ENCODE results near the gene LRRK2. TPM values are rescaled to one million over a fixed set of nuclear protein-coding genes. Genes with fewer than 3 reads are reported as not detected.

The LRRK2 gene
- total RNA-seq, 4 donors from 2014 or later = 4.5 to 10.7 (median 6.2) TPM

GRCh38 chr12:40188558-40189320, 36.1 kb upstream of the LRRK2 start:
- Histone ChIP-seq H3K27ac (no peak overlapping the region), H3K36me3 (no peaks in the 10 kb centered on the region), H3K9me3 (no peaks in the 10 kb centered on the region), H3K4me3 (no peak overlapping the region), H3K4me1 (no peaks in the 10 kb centered on the region), H3K27me3 (no peaks in the 10 kb centered on the region)
- DNase-seq (no peak), ATAC-seq (no peak)
- intact Hi-C loops (cut with DNase I; ENCODE audit: low total_unique reads) (no loop called here), in situ Hi-C loops (cut with MboI; ENCODE audit: low sequenced_read_pairs in 4 of 4) (no loop called here)
- no peak for TF ChIP-seq CTCF (IDR thresholded peaks at IDR 0.05 in 4 of 5, conservative IDR thresholded peaks at IDR 0.05 in 1 of 5)
- no peak for TF ChIP-seq POLR2A (IDR thresholded peaks at IDR 0.05)

- no peak overlapping the region for H3K4me3 ChIP-seq
- intact Hi-C loops (cut with DNase I; ENCODE audit: low total_unique reads) (no loop called here), in situ Hi-C loops (cut with MboI; ENCODE audit: low sequenced_read_pairs in 4 of 4) (no loop called here)
- H3K9me3 ChIP-seq = no peaks in the 10 kb centered on the region
- no peaks in the 10 kb centered on the region for H3K4me1 ChIP-seq
- DNase-seq (no peak), ATAC-seq (no peak)
- no peak for TF ChIP-seq POLR2A (IDR thresholded peaks at IDR 0.05)
- no peak for TF ChIP-seq CTCF (IDR thresholded peaks at IDR 0.05 in 4 of 5, conservative IDR thresholded peaks at IDR 0.05 in 1 of 5)
- H3K36me3 ChIP-seq = no peaks in the 10 kb centered on the region
- no peaks in the 10 kb centered on the region for H3K27me3 ChIP-seq
- no peak overlapping the region for H3K27ac ChIP-seq
Observed at GRCh38 chr12:40192704-40193255, 32.0 kb upstream of the LRRK2 start.

GRCh38 chr12:40194846-40195245, 30.0 kb upstream of the LRRK2 start:
- intact Hi-C loops (cut with DNase I; ENCODE audit: low total_unique reads) = no loop called here

GRCh38 chr12:40197590-40197989, 27.2 kb upstream of the LRRK2 start:
- in situ Hi-C loops (cut with MboI; ENCODE audit: low sequenced_read_pairs in 4 of 4) (no loop called here), intact Hi-C loops (cut with DNase I; ENCODE audit: low total_unique reads) (no loop called here)
- Histone ChIP-seq H3K9me3 (no peaks in the 10 kb centered on the region), H3K4me3 (no peak overlapping the region), H3K27ac (no peak overlapping the region), H3K4me1 (no peaks in the 10 kb centered on the region), H3K36me3 (no peaks in the 10 kb centered on the region), H3K27me3 (no peaks in the 10 kb centered on the region)
- no peak for TF ChIP-seq CTCF (IDR thresholded peaks at IDR 0.05 in 4 of 5, conservative IDR thresholded peaks at IDR 0.05 in 1 of 5)
- no peak for TF ChIP-seq POLR2A (IDR thresholded peaks at IDR 0.05)
- no peak for ATAC-seq
- DNase-seq = no peak

More at GRCh38 chr12:40194846-40195245, 30.0 kb upstream of the LRRK2 start:
- TF ChIP-seq CTCF (IDR thresholded peaks at IDR 0.05 in 4 of 5, conservative IDR thresholded peaks at IDR 0.05 in 1 of 5) = no peak
- no peak for TF ChIP-seq POLR2A (IDR thresholded peaks at IDR 0.05)
- ATAC-seq (no peak), DNase-seq (no peak)
- H3K4me3 ChIP-seq = no peak overlapping the region
- H3K27ac ChIP-seq = no peak overlapping the region
- no peaks in the 10 kb centered on the region for H3K36me3 ChIP-seq
- H3K27me3 ChIP-seq = no peaks in the 10 kb centered on the region
- no peaks in the 10 kb centered on the region for H3K9me3 ChIP-seq
- no peaks in the 10 kb centered on the region for H3K4me1 ChIP-seq
- in situ Hi-C loops (cut with MboI; ENCODE audit: low sequenced_read_pairs in 4 of 4) = no loop called here

All from gastrocnemius medialis (tissue), 4 donors.